UCSD-AML1 (cell line): Measurements from ENCODE around the gene CRB2.

ENCODE experiments used
- DNase-seq: peaks from one replicate; lab custom pipeline; 2025; ENCODE audit not compliant: unreplicated experiment; lab: John Stamatoyannopoulos, UW

Gene CRB2

GRCh38 chr9:123346826-123347225 lies 9.2 kb upstream of the CRB2 start:
- no peak for DNase-seq

GRCh38 chr9:123347289-123348060 lies 8.5 kb upstream of the CRB2 start:
- DNase-seq, result no peak

- no peak for DNase-seq
Measured at GRCh38 chr9:123348317-123348992, 7.5 kb upstream of the CRB2 start.

- DNase-seq, result no peak
Measured at GRCh38 chr9:123349033-123349432, 7.0 kb upstream of the CRB2 start.

GRCh38 chr9:123349691-123350480 lies 6.1 kb upstream of the CRB2 start:
- DNase-seq, result peak; percentile 59

- DNase-seq, result no peak
Measured at GRCh38 chr9:123350590-123351310, 5.2 kb upstream of the CRB2 start.

GRCh38 chr9:123353041-123353440 lies 3.0 kb upstream of the CRB2 start:
- DNase-seq, result no peak

GRCh38 chr9:123353984-123354591 lies 1.9 kb upstream of the CRB2 start:
- DNase-seq, result peak; percentile 63

- no peak for DNase-seq
Measured at GRCh38 chr9:123354806-123355508, 1.0 kb upstream of the CRB2 start.

GRCh38 chr9:123356851-123357742 lies 1.1 kb downstream of the CRB2 start:
- no peak for DNase-seq

- no peak for DNase-seq
Measured at GRCh38 chr9:123357743-123358059, 1.7 kb downstream of the CRB2 start.

GRCh38 chr9:123358181-123358905 lies 2.3 kb downstream of the CRB2 start:
- DNase-seq, result no peak

GRCh38 chr9:123359106-123359505 lies 3.1 kb downstream of the CRB2 start:
- no peak for DNase-seq

- DNase-seq, result no peak
Measured at GRCh38 chr9:123359546-123359945, 3.5 kb downstream of the CRB2 start.

GRCh38 chr9:123360161-123361085 lies 4.4 kb downstream of the CRB2 start:
- DNase-seq, result peak; percentile 72

GRCh38 chr9:123361086-123361730 lies 5.2 kb downstream of the CRB2 start:
- no peak for DNase-seq
